Esophagus muscularis mucosa (tissue), 4 donors: ENCODE data around the gene TLK2. TPM values are rescaled to one million over a fixed set of nuclear protein-coding genes. Genes with fewer than 3 reads are reported as not detected.

Experiments used
- DNase-seq: peaks from one replicate; pipeline ENCODE4 v3.0.0-alpha.2; 2017; ENCODE audit errors: extremely low spot score
- H3K27ac ChIP-seq, 4 donors: fragments of 200-600 bp; sonication (generic); replicated peaks in 1 of 4; 1 replicate in 3 of 4; 2 replicates in 1 of 4; pipeline ENCODE4 v1.5.1; 2016 to 2019; ENCODE audit warnings: mild to moderate bottlenecking in 1 of 4
- H3K27me3 ChIP-seq, 4 donors: fragments of 200-600 bp; sonication (generic); one replicate each; pipeline versions ENCODE4 v1.5.1 to v1.6.0; 2016 to 2019
- H3K36me3 ChIP-seq, 4 donors: fragments of 200-600 bp; sonication (generic); one replicate each; pipeline ENCODE4 v1.5.1; 2016 to 2019
- H3K4me1 ChIP-seq, 4 donors: fragments of 200-600 bp; sonication (generic); one replicate each; pipeline ENCODE4 v1.5.1; 2016 to 2019
- H3K4me3 ChIP-seq, 4 donors: fragments of 200-600 bp; sonication (generic); 1 replicate in 2 of 4; 2 replicates in 2 of 4; pipeline ENCODE4 v1.5.1; 2016 to 2019; ENCODE audit warnings: mild to moderate bottlenecking in 4 of 4, moderate library complexity in 1 of 4
- H3K9me3 ChIP-seq, 4 donors: fragments of 200-600 bp; sonication (generic); 1 replicate in 3 of 4; 2 replicates in 1 of 4; pipeline ENCODE4 v1.5.1; 2016 to 2019
- EP300 ChIP-seq: sonication (generic); formaldehyde crosslinking; IDR thresholded peaks from one replicate; pipeline ENCODE4 v1.6.1; 2017; ENCODE audit warnings: antibody characterized with exemption
- POLR2A ChIP-seq: fragments of 450-650 bp; IDR thresholded peaks from one replicate; pipeline ENCODE4 v1.6.1; 2017; ENCODE audit warnings: antibody characterized with exemption, moderate library complexity, mild to moderate bottlenecking, low read depth
- POLR2AphosphoS5 ChIP-seq, 2 donors: sonication (generic); formaldehyde crosslinking; IDR thresholded peaks; one replicate each; pipeline ENCODE4 v1.6.1; 2017; ENCODE audit warnings: antibody characterized with exemption in 2 of 2
- WGBS: methylation state at CpG from one replicate; pipeline ENCODE4 v1.1.5; 2018; 5-methylcytosine and 5-hydroxymethylcytosine counted together
- intact Hi-C: fragments of 100-400 bp; cut with DNase I; formaldehyde crosslinking; loops from one replicate; pipeline ENCODE4 v1.15.1; 2023
- total RNA-seq, 4 donors: library from RNA; depleted of rRNA; stranded (reverse); fragments of >200 nt; gene quantifications; one replicate each; pipeline versions ENCODE4 v1.1.0 to v1.2.1, GENCODE V29; 2016
- TF ChIP-seq, protein P1 (sequence below), 3 experiments: fragments of 200-600 bp in 2 of 3; fragments of 450-650 bp in 1 of 3; sonication (generic) in 2 of 3; IDR thresholded peaks; one replicate each; pipeline ENCODE4 v1.5.1; 2017 to 2019; ENCODE audit warnings: antibody characterized with exemption in 3 of 3, mild to moderate bottlenecking in 2 of 3, moderate library complexity in 1 of 3

TLK2 gene
- total RNA-seq, 4 donors from 2014 or later = 35.3 to 43.2 (median 38.3) TPM

DNA sequence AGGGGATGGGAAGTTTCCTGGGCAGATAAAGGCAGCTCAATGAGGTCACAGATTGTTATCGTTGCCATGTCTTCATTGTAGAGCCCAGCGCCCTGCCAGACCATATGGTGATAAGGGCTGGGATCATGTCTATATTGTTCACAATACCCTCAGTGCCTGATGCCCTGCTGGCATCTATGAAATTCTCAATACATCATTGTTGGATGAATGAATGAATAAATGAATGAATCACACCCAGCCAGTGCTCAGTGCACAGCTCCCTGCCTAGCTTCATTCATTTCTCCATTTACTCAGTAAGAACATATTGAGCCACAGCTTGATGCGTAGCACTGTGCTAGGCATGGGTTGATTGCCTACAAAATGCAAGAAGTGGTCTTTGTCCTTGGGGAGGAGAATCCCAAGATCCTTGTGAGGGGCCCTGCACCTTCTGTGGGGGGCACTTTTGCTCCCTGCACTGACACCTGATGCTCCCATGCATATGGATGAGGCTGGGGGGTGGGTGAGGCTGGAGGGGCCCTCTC lies 178.6 kb downstream of the TLK2 start:
- Histone ChIP-seq H3K4me1 (peaks cover 20 to 27% (median 23%) of the 10 kb centered on the region in 4 donors), H3K27ac (no peak overlapping the region), H3K4me3 (no peak overlapping the region), H3K27me3 (peaks cover 0 to 21% (median 3%) of the 10 kb centered on the region in 4 donors), H3K36me3 (no peaks in the 10 kb centered on the region), H3K9me3 (peaks cover 0 to 14% (median 4%) of the 10 kb centered on the region in 4 donors)
- DNase-seq = no peak
- intact Hi-C loops = no loop called here
- WGBS = 83% methylated on average over 3 of the region's 3 CpGs
- TF ChIP-seq, protein P1, sequence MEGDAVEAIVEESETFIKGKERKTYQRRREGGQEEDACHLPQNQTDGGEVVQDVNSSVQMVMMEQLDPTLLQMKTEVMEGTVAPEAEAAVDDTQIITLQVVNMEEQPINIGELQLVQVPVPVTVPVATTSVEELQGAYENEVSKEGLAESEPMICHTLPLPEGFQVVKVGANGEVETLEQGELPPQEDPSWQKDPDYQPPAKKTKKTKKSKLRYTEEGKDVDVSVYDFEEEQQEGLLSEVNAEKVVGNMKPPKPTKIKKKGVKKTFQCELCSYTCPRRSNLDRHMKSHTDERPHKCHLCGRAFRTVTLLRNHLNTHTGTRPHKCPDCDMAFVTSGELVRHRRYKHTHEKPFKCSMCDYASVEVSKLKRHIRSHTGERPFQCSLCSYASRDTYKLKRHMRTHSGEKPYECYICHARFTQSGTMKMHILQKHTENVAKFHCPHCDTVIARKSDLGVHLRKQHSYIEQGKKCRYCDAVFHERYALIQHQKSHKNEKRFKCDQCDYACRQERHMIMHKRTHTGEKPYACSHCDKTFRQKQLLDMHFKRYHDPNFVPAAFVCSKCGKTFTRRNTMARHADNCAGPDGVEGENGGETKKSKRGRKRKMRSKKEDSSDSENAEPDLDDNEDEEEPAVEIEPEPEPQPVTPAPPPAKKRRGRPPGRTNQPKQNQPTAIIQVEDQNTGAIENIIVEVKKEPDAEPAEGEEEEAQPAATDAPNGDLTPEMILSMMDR (IDR thresholded peaks at IDR 0.05) = no peak
- no peak for TF ChIP-seq POLR2AphosphoS5 (IDR thresholded peaks at IDR 0.05)
- no peak for TF ChIP-seq POLR2A
- no peak for TF ChIP-seq EP300

DNA sequence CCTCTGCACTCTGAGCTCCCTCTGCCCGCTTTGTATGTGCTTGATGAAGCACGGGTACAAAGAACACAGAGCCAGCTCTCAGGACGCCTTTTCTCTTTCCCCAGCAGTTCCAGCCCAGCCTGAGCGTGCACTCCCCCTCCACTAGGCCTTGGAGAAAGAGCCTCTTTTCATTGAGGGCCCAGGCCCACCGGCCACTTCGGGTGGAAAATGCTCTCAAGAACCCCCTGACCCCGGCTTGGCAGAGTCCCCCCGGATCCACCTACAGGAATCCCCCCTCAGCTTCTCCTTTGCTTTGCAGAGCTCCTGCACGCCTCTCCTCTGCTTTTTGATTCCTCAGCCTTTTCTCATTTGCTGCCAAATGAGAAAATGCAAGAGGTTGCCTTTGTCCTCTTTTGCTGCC lies 179.1 kb downstream of the TLK2 start:
- TF ChIP-seq, protein P1 (IDR thresholded peaks at IDR 0.05) = no peak
- no peak for TF ChIP-seq POLR2A
- TF ChIP-seq EP300 = no peak
- TF ChIP-seq POLR2AphosphoS5 (IDR thresholded peaks at IDR 0.05) = no peak
- H3K4me1 ChIP-seq = peaks cover 16 to 22% (median 18%) of the 10 kb centered on the region in 4 donors
- H3K4me3 ChIP-seq = no peak overlapping the region
- H3K27ac ChIP-seq = no peak overlapping the region
- no peak for DNase-seq
- intact Hi-C loops = no loop called here
- peaks cover 0 to 16% (median under 1%) of the 10 kb centered on the region in 4 donors for H3K27me3 ChIP-seq
- peaks cover 0 to 14% (median 4%) of the 10 kb centered on the region in 4 donors for H3K9me3 ChIP-seq
- H3K36me3 ChIP-seq = no peaks in the 10 kb centered on the region
- 83% methylated on average over 8 of the region's 9 CpGs for WGBS

DNA sequence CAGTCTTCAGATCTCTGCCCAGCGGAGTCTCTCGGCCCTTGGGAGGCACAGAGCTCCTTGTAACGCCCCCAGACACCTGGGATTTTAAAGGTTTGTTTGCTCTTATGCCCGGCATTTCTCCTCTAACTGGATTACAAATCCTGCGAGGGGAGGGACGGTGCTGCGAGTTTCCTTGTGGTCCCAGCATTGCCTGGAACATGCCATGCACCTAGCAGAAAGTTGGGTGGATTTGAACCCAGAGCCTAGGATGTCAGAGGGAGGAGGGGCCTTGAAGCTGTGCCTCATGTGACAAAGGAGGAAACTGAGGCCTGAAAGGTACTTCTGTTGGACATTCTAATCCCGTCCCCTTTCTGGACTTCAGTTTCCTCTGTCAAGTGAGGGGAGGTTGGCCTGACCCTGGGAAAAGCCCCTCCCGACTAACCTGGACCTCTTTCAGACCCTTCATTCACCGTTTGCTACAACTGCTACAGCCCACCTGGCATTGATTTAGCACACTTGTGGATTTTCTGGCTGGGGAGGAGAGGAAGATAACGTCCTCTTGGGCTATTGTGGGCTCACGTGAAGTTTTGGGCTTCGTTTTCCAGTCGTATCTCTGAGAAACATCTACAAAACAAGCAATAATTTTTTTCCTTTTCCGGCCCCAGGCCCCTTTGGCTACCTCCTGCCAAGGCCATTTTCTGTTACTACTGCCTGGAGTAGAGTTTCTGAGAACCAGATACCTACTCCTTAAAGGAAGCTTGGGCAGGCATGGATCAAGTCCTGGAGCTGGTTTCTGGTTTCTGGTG lies 179.7 kb downstream of the TLK2 start:
- 91% methylated on average over 15 of the region's 15 CpGs for WGBS
- TF ChIP-seq POLR2AphosphoS5 (IDR thresholded peaks at IDR 0.05) = no peak
- DNase-seq = no peak

DNA sequence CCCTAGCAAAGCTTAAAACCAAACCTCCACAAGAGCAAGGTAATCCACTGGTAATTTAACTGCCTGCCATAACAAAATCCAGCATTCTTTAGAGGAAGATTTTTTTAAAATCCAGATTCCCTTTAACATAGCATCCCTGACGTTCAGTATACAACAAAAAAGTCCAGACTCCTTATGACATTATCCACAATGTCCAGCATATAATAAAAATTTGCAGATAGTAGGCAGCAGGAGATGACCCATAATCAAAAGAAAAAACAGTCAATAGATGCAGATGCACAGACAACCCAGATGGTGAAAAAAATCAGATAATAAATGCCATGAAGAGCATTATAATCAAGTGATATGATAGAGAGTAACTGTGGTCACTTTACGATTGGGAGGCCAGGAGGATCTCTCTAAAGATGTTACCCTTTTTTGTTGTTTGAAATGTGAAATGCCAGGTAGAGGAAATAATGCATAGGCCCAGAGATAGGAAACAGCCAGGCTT lies 182.0 kb downstream of the TLK2 start:
- Histone ChIP-seq H3K36me3 (no peaks in the 10 kb centered on the region), H3K4me3 (no peak overlapping the region), H3K27ac (no peak overlapping the region), H3K9me3 (peaks cover 0 to 14% (median 4%) of the 10 kb centered on the region in 4 donors), H3K27me3 (peaks cover 0 to 4% (median 0%) of the 10 kb centered on the region in 4 donors), H3K4me1 (no peaks in the 10 kb centered on the region)
- intact Hi-C loops = no loop called here
- 93% methylated on average over 2 of the region's 2 CpGs for WGBS
- no peak for TF ChIP-seq EP300
- TF ChIP-seq POLR2AphosphoS5 (IDR thresholded peaks at IDR 0.05) = no peak
- TF ChIP-seq, protein P1 (IDR thresholded peaks at IDR 0.05) = no peak
- no peak for TF ChIP-seq POLR2A
- no peak for DNase-seq

More for the DNA sequence above, 179.7 kb downstream of the TLK2 start:
- intact Hi-C loops = no loop called here
- Histone ChIP-seq H3K36me3 (no peaks in the 10 kb centered on the region), H3K27me3 (peaks cover 0 to 9% (median 0%) of the 10 kb centered on the region in 4 donors), H3K4me3 (no peak overlapping the region), H3K9me3 (peaks cover 0 to 14% (median 4%) of the 10 kb centered on the region in 4 donors), H3K27ac (no peak overlapping the region), H3K4me1 (peaks cover 9 to 16% (median 12%) of the 10 kb centered on the region in 4 donors)

GRCh38 chr17:62661337-62661736 lies 182.7 kb downstream of the TLK2 start:
- 100% methylated on average over 1 of the region's 1 CpG for WGBS
- Histone ChIP-seq H3K4me3 (no peak overlapping the region), H3K9me3 (peaks cover 0 to 14% (median 4%) of the 10 kb centered on the region in 4 donors), H3K27ac (no peak overlapping the region), H3K27me3 (peaks cover 0 to 4% (median 0%) of the 10 kb centered on the region in 4 donors), H3K36me3 (no peaks in the 10 kb centered on the region), H3K4me1 (no peaks in the 10 kb centered on the region)
- DNase-seq = no peak
- intact Hi-C loops = no loop called here
- TF ChIP-seq POLR2AphosphoS5 (IDR thresholded peaks at IDR 0.05) (no peak), POLR2A (no peak), EP300 (no peak)
- TF ChIP-seq, protein P1 (IDR thresholded peaks at IDR 0.05) = no peak
